GM12878 (cell line): ENCODE measurements around the gene PAGE5. TPM values are rescaled to one million over a fixed set of nuclear protein-coding genes. Genes with fewer than 3 reads are reported as not detected.

Experiments used
- ATAC-seq: fragments of 200-7000 bp; cut with Tn5 transposase; 3 replicates; pipeline ENCODE4 v1.9.1; 2020; ENCODE audit warnings: mild to moderate bottlenecking, moderate library complexity
- BruUV-seq: library from RNA; stranded (reverse); fragments of 400-500 nt; replicated peaks from 2 replicates; lab custom pipeline; 2021; lab: Mats Ljungman, UMichigan
- CTCF ChIA-PET: fragments of 300-600 bp; sonication (Branson Sonifier 250); formaldehyde crosslinking; extraction: SDS; loops from one replicate; lab custom pipeline; 2021; ENCODE audit warnings: inconsistent platforms; lab: Yijun Ruan, JAX
- POLR2A ChIA-PET: fragments of 350-600 bp; formaldehyde crosslinking; extraction: SDS; loops from one replicate; lab custom pipeline; 2021; ENCODE audit warnings: inconsistent platforms; lab: Charles Lee
- RAD21 ChIA-PET: fragments of 300-600 bp; sonication (Branson Sonifier 250); formaldehyde crosslinking; loops from one replicate; lab custom pipeline; 2023; ENCODE audit warnings: antibody characterized with exemption; ENCODE audit not compliant: unreplicated experiment; lab: Charles Lee
- SMC1A ChIA-PET: fragments of 300-600 bp; sonication (Branson Sonifier 250); formaldehyde crosslinking; loops from one replicate; lab custom pipeline; 2023; ENCODE audit not compliant: unreplicated experiment, uncharacterized antibody; lab: Charles Lee
- DNase-seq: peaks from one replicate; pipeline ENCODE4 v3.0.0-alpha.2; 2011; ENCODE audit warnings: low read depth, low spot score
- FAIRE-seq: peaks from 3 replicates; lab custom pipeline; 2011; peaks lifted over from hg19 to GRCh38; lab: Jason Lieb, UNC
- H2AFZ ChIP-seq: 2 replicates; pipeline ENCODE4 v1.6.0; 2011; ENCODE audit warnings: low read depth, low read length, control low read depth; ENCODE audit not compliant: control insufficient read depth
- H3K27ac ChIP-seq: 2 replicates; pipeline ENCODE4 v1.5.1; 2011; ENCODE audit warnings: control low read depth; ENCODE audit not compliant: control insufficient read depth, insufficient read depth
- H3K27me3 ChIP-seq, 2 experiments: replicated peaks in 1 of 2; 2 replicates each; pipeline versions ENCODE4 v1.6.0 to v1.6.1; 2011; ENCODE audit warnings: low read length in 1 of 2; ENCODE audit not compliant: control insufficient read depth in 2 of 2, insufficient read depth in 2 of 2
- H3K36me3 ChIP-seq, 2 experiments: 2 replicates each; pipeline ENCODE4 v1.5.1; 2011; ENCODE audit warnings: low read length in 1 of 2; ENCODE audit not compliant: control insufficient read depth in 2 of 2, insufficient read depth in 2 of 2
- H3K4me1 ChIP-seq: 2 replicates; pipeline ENCODE4 v1.6.1; 2011; ENCODE audit warnings: mild to moderate bottlenecking, low read length, moderate library complexity, mixed read lengths; ENCODE audit not compliant: control insufficient read depth, insufficient read depth
- H3K4me2 ChIP-seq: 2 replicates; pipeline ENCODE4 v1.6.0; 2011; ENCODE audit warnings: control low read depth; ENCODE audit not compliant: control insufficient read depth, insufficient read depth
- H3K4me3 ChIP-seq: fragments of 200-600 bp; sonication (generic); 2 replicates; pipeline ENCODE4 v1.5.1; 2016
- H3K79me2 ChIP-seq: 2 replicates; pipeline ENCODE4 v1.6.0; 2011; ENCODE audit warnings: low read length; ENCODE audit not compliant: control insufficient read depth, insufficient read depth
- H3K9ac ChIP-seq: 2 replicates; pipeline ENCODE4 v1.8.0; 2011; ENCODE audit warnings: low read length, control low read depth, mixed read lengths; ENCODE audit not compliant: control insufficient read depth, insufficient read depth
- H3K9me3 ChIP-seq: replicated peaks from 3 replicates; pipeline ENCODE4 v1.5.1; 2011; ENCODE audit warnings: mild to moderate bottlenecking, low read length; ENCODE audit not compliant: control insufficient read depth, insufficient read depth
- H4K20me1 ChIP-seq: 2 replicates; pipeline ENCODE4 v1.6.0; 2011; ENCODE audit not compliant: control insufficient read depth, insufficient read depth
- BRCA1 ChIP-seq: IDR thresholded peaks from 2 replicates; pipeline ENCODE4 v1.6.1; 2011; ENCODE audit warnings: low read depth, low read length, improper control_type of control experiment
- CREM ChIP-seq: IDR thresholded peaks from 2 replicates; pipeline ENCODE4 v1.6.1; 2014; ENCODE audit warnings: antibody characterized with exemption, low read depth
- ETV6 ChIP-seq, 2 experiments: fragments of 450-650 bp in 1 of 2; IDR thresholded peaks in 1 of 2; conservative IDR thresholded peaks in 1 of 2; 2 replicates each; pipeline ENCODE4 v1.6.1; 2014; ENCODE audit warnings: antibody characterized with exemption in 1 of 2, borderline replicate concordance in 1 of 2, low read depth in 1 of 2, mild to moderate bottlenecking in 1 of 2, moderate library complexity in 1 of 2
- MTA3 ChIP-seq: IDR thresholded peaks from 2 replicates; pipeline ENCODE4 v1.6.1; 2012; ENCODE audit warnings: low read length, inconsistent platforms, borderline replicate concordance
- MYC ChIP-seq: IDR thresholded peaks from 2 replicates; pipeline ENCODE4 v1.6.1; 2011; ENCODE audit warnings: mild to moderate bottlenecking, low read length, moderate library complexity, inconsistent platforms; ENCODE audit not compliant: insufficient read depth, insufficient replicate concordance, insufficient read length, severe bottlenecking
- NR2C1 ChIP-seq: fragments of 450-650 bp; IDR thresholded peaks from 2 replicates; pipeline ENCODE4 v1.6.1; 2017; ENCODE audit warnings: antibody characterized with exemption, mild to moderate bottlenecking, moderate library complexity
- SMAD1 ChIP-seq: fragments of 450-650 bp; IDR thresholded peaks from 2 replicates; pipeline ENCODE4 v1.6.1; 2018; ENCODE audit warnings: mild to moderate bottlenecking, low read depth; ENCODE audit not compliant: partially characterized antibody
- SMC3 ChIP-seq: IDR thresholded peaks from 2 replicates; pipeline ENCODE4 v1.6.1; 2011; ENCODE audit warnings: low read length, improper control_type of control experiment, borderline replicate concordance
- SP1 ChIP-seq: IDR thresholded peaks from one replicate; pipeline ENCODE4 v1.6.1; 2011; ENCODE audit warnings: low read depth, low read length
- SPI1 ChIP-seq: IDR thresholded peaks from 2 replicates; pipeline ENCODE4 v1.6.1; 2011; ENCODE audit warnings: low read depth, mild to moderate bottlenecking, low read length, moderate library complexity, borderline replicate concordance; ENCODE audit not compliant: insufficient read depth
- SRF ChIP-seq, 2 experiments: IDR thresholded peaks; 2 replicates each; pipeline ENCODE4 v1.6.1; 2011; ENCODE audit warnings: low read depth in 2 of 2, low read length in 2 of 2, mild to moderate bottlenecking in 1 of 2, moderate library complexity in 1 of 2
- YY1 ChIP-seq: IDR thresholded peaks from 2 replicates; pipeline ENCODE4 v1.6.1; 2011; ENCODE audit warnings: low read depth, mild to moderate bottlenecking, low read length
- ZNF274 ChIP-seq: IDR thresholded peaks from one replicate; pipeline ENCODE4 v1.8.0; 2011; ENCODE audit not compliant: insufficient read length, insufficient read depth
- WGBS: methylation state at CpG from one replicate; pipeline ENCODE4 v1.1.6; 2016; ENCODE audit warnings: low lambda C conversion rate; ENCODE audit not compliant: insufficient replicate concordance, insufficient coverage; ENCODE audit errors: missing lambda C conversion rate; 5-methylcytosine and 5-hydroxymethylcytosine counted together
- in situ Hi-C: fragments of 300-500 bp; cut with MboI; formaldehyde crosslinking; loops from 9 replicates; pipeline ENCODE4 v1.14.3; 2018; ENCODE audit warnings: mixed read lengths
- intact Hi-C: fragments of 100-400 bp; cut with micrococcal nuclease; formaldehyde crosslinking; loops from one replicate; pipeline ENCODE4 v1.14.2; 2022; ENCODE audit not compliant: unreplicated experiment
- polyA plus RNA-seq, 11 experiments: library from polyadenylated mRNA; depleted of rRNA in 4 of 11; unstranded in 6 of 11; stranded (reverse) in 5 of 11; fragments of >200 nt; fragmentation: Nextera tagmentation in 4 of 11; fragmentation: Illumina TruSeq in 1 of 11; extraction: Ambion mirVana in 4 of 11; extraction: Trizol in 1 of 11; gene quantifications; 1 replicate in 1 of 11; 2 replicates in 10 of 11; pipeline versions ENCODE4 v1.2.1 to v1.2.3, GENCODE V29; 2011 to 2016; ENCODE audit warnings: inconsistent platforms in 2 of 11, missing spikeins in 2 of 11, low read depth in 1 of 11
- total RNA-seq, 4 experiments: library from RNA; depleted of rRNA in 3 of 4; stranded (reverse); fragments of >200 nt in 3 of 4; fragmentation: Illumina TruSeq in 1 of 4; extraction: Trizol in 1 of 4; gene quantifications; 2 replicates each; pipeline versions ENCODE4 v1.2.1 to v1.2.3, GENCODE V29; 2013 to 2021
- TF ChIP-seq, protein P1 (sequence below): fragments of 450-650 bp; IDR thresholded peaks from 2 replicates; pipeline ENCODE4 v1.6.1; 2014; ENCODE audit warnings: mild to moderate bottlenecking
- TF ChIP-seq, protein P2 (sequence below): IDR thresholded peaks from 2 replicates; pipeline ENCODE4 v1.6.1; 2011; ENCODE audit warnings: borderline replicate concordance, low read depth, mild to moderate bottlenecking, moderate library complexity, mixed read lengths, low read length; ENCODE audit not compliant: insufficient read depth; ENCODE audit errors: extremely low read length

Gene PAGE5
- total and polyA plus RNA-seq, 10 of the 15 experiments (the other 5 are each of a cell fraction or from before 2014, with no cell fraction given), result 0.23 to 3.7 (median 0.47) TPM; not detected in 6

DNA sequence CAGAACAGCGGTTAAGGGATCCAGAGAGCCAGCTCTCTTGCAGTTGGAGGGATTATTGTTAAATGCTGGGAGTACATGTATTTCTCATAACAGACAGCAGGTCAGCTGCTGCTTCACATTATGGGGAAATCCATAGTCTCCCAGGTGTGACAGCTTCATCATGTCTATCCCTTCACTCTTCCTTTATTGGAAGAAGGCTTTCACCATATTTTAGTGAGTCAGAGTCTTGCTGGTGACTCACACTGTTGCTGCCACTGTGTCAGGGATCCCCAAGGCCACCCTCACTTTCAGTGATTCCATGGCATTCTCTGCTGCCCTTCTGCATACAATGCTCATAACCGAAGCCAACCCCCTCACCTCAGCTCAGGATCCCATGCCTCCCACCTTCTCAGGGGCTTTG is 32.9 kb upstream of the PAGE5 start:
- no peak overlapping the region for H3K9ac ChIP-seq
- no peaks in the 10 kb centered on the region for H4K20me1 ChIP-seq
- POLR2A ChIA-PET, result no interaction called here
- H3K4me2 ChIP-seq, result no peak overlapping the region
- DNase-seq (no peak), ATAC-seq (no peak), FAIRE-seq (no peak)
- no peaks in the 10 kb centered on the region for H3K27me3 ChIP-seq
- H3K79me2 ChIP-seq, result no peaks in the 10 kb centered on the region
- in situ Hi-C loops, result no loop called here
- H3K9me3 ChIP-seq, result no peaks in the 10 kb centered on the region
- CTCF ChIA-PET, result no interaction called here
- SMC1A ChIA-PET, result no interaction called here
- WGBS, result 59% methylated on average over 2 of the region's 2 CpGs
- RAD21 ChIA-PET, result no interaction called here
- BruUV-seq, result no TSS peak
- no peak overlapping the region for H2AFZ ChIP-seq
- TF ChIP-seq CREM, result no peak
- TF ChIP-seq, protein P1, sequence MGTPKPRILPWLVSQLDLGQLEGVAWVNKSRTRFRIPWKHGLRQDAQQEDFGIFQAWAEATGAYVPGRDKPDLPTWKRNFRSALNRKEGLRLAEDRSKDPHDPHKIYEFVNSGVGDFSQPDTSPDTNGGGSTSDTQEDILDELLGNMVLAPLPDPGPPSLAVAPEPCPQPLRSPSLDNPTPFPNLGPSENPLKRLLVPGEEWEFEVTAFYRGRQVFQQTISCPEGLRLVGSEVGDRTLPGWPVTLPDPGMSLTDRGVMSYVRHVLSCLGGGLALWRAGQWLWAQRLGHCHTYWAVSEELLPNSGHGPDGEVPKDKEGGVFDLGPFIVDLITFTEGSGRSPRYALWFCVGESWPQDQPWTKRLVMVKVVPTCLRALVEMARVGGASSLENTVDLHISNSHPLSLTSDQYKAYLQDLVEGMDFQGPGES, result no peak
- TF ChIP-seq, protein P2, sequence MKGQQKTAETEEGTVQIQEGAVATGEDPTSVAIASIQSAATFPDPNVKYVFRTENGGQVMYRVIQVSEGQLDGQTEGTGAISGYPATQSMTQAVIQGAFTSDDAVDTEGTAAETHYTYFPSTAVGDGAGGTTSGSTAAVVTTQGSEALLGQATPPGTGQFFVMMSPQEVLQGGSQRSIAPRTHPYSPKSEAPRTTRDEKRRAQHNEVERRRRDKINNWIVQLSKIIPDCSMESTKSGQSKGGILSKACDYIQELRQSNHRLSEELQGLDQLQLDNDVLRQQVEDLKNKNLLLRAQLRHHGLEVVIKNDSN, result no peak
- TF ChIP-seq MYC, result no peak
- TF ChIP-seq BRCA1, result no peak
- H3K27ac ChIP-seq, result no peak overlapping the region
- no peaks in the 10 kb centered on the region for H3K36me3 ChIP-seq
- H3K4me3 ChIP-seq, result no peak overlapping the region
- intact Hi-C loops, result no loop called here
- no peaks in the 10 kb centered on the region for H3K4me1 ChIP-seq

DNA sequence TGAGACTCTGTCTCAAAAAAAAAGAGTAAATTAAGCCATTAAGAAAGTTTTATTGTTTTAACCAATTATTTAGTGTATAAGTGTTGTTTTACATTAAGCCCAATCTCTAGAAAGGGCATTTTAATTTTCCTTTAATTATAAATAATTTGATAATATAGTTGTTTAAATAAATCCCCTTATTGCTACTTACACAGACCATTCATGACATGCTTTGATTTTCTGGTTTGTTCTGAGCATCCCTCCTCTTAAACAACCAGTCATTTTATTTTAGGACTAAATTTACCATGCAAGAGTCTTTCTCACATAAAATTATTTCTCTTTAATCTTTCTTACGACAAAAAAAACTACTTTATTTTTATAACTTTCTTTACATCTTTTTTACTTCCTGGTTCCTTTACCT is 23.5 kb upstream of the PAGE5 start:
- H2AFZ ChIP-seq, result no peak overlapping the region
- no peaks in the 10 kb centered on the region for H3K4me1 ChIP-seq
- H3K4me3 ChIP-seq, result no peak overlapping the region
- ATAC-seq (no peak), DNase-seq (no peak), FAIRE-seq (no peak)
- intact Hi-C loops (no loop called here), in situ Hi-C loops (no loop called here)
- H3K9me3 ChIP-seq, result no peaks in the 10 kb centered on the region
- WGBS, result 48% methylated on average over 1 of the region's 1 CpG
- BruUV-seq, result no TSS peak
- no peak overlapping the region for H3K9ac ChIP-seq
- TF ChIP-seq SMAD1, result no peak
- TF ChIP-seq SP1, result no peak
- TF ChIP-seq ZNF274, result no peak
- no peak for TF ChIP-seq YY1
- TF ChIP-seq MTA3, result no peak
- no peak for TF ChIP-seq NR2C1
- no peak for TF ChIP-seq ETV6 (conservative IDR thresholded peaks at IDR 0.05 in 1 of 2, IDR thresholded peaks at IDR 0.05 in 1 of 2; ENCODE audit: borderline replicate concordance in 1 of 2, low read depth in 1 of 2)
- no peak for TF ChIP-seq SRF (IDR thresholded peaks at IDR 0.05; ENCODE audit: low read depth in 2 of 2, low read length in 2 of 2)
- TF ChIP-seq SMC3, result no peak
- TF ChIP-seq SPI1, result no peak
- H3K27me3 ChIP-seq, result no peaks in the 10 kb centered on the region
- no peak overlapping the region for H3K4me2 ChIP-seq
- no peaks in the 10 kb centered on the region for H4K20me1 ChIP-seq
- ChIA-PET CTCF (no interaction called here), POLR2A (no interaction called here), RAD21 (no interaction called here), SMC1A (no interaction called here)
- no peaks in the 10 kb centered on the region for H3K79me2 ChIP-seq
- H3K27ac ChIP-seq, result no peak overlapping the region
- H3K36me3 ChIP-seq, result no peaks in the 10 kb centered on the region
